ENCODE data around the gene SH3RF3. TPM values are rescaled to one million over a fixed set of nuclear protein-coding genes. Genes with fewer than 3 reads are reported as not detected.

The SH3RF3 gene
- total RNA-seq, 1 donor from 2014 or later: 7.3 TPM

- H3K9me3 Mint-ChIP-seq (ENCODE audit: unreplicated experiment): no peaks in the 10 kb centered on the region
- Histone ChIP-seq H3K4me1 (ENCODE audit: insufficient read depth, low read length) (peaks cover 13% of the 10 kb centered on the region), H3K79me2 (ENCODE audit: insufficient read depth, low read length) (no peaks in the 10 kb centered on the region), H3K9ac (ENCODE audit: low read length) (no peak overlapping the region), H3K4me2 (ENCODE audit: low read length) (no peak overlapping the region), H3K27me3 (ENCODE audit: insufficient read depth, low read length) (no peaks in the 10 kb centered on the region), H3K27ac (ENCODE audit: low read depth, low read length) (no peak overlapping the region), H3K36me3 (ENCODE audit: insufficient read depth, low read length) (no peaks in the 10 kb centered on the region), H2AFZ (ENCODE audit: low read depth, low read length) (no peak overlapping the region), H3K9me3 (ENCODE audit: insufficient read depth, low read depth, low read length) (no peaks in the 10 kb centered on the region), H4K20me1 (ENCODE audit: insufficient read depth, low read length) (no peaks in the 10 kb centered on the region), H3K4me3 (ENCODE audit: insufficient read depth, low read depth, low read length) (no peak overlapping the region)
- H3K4me1 Mint-ChIP-seq (ENCODE audit: low read depth, unreplicated experiment): peaks cover 8% of the 10 kb centered on the region
- no peak overlapping the region for H3K27ac Mint-ChIP-seq (ENCODE audit: unreplicated experiment)
- FAIRE-seq (no peak), DNase-seq (ENCODE audit: low read depth) (no peak)
- H3K27me3 Mint-ChIP-seq (ENCODE audit: low read depth, unreplicated experiment): peaks cover 4% of the 10 kb centered on the region
- no peak for TF ChIP-seq CTCF (IDR thresholded peaks at IDR 0.05; ENCODE audit: insufficient read depth, low read depth, low read length)
- TF ChIP-seq EZH2 (IDR thresholded peaks at IDR 0.05; ENCODE audit: insufficient read depth, low read length): no peak
- H3K4me3 Mint-ChIP-seq (ENCODE audit: unreplicated experiment): no peak overlapping the region
- H3K36me3 Mint-ChIP-seq (ENCODE audit: low read depth, unreplicated experiment): peaks cover 12% of the 10 kb centered on the region
Measured at GRCh38 chr2:109493176-109493935, 364.4 kb downstream of the SH3RF3 start.

- no peak for FAIRE-seq
- no peaks in the 10 kb centered on the region for H4K20me1 ChIP-seq (ENCODE audit: insufficient read depth, low read length)
Measured at GRCh38 chr2:109494351-109494750, 365.3 kb downstream of the SH3RF3 start.

More at GRCh38 chr2:109494351-109494750, 365.3 kb downstream of the SH3RF3 start:
- Histone ChIP-seq H3K27me3 (ENCODE audit: insufficient read depth, low read length) (no peaks in the 10 kb centered on the region), H3K9me3 (ENCODE audit: insufficient read depth, low read depth, low read length) (no peaks in the 10 kb centered on the region), H3K9ac (ENCODE audit: low read length) (no peak overlapping the region), H3K4me1 (ENCODE audit: insufficient read depth, low read length) (peaks cover 13% of the 10 kb centered on the region), H3K4me3 (ENCODE audit: insufficient read depth, low read depth, low read length) (no peak overlapping the region), H3K27ac (ENCODE audit: low read depth, low read length) (no peak overlapping the region), H3K79me2 (ENCODE audit: insufficient read depth, low read length) (no peaks in the 10 kb centered on the region), H3K36me3 (ENCODE audit: insufficient read depth, low read length) (no peaks in the 10 kb centered on the region), H3K4me2 (ENCODE audit: low read length) (no peak overlapping the region), H2AFZ (ENCODE audit: low read depth, low read length) (no peak overlapping the region)
- Mint-ChIP-seq H3K9me3 (ENCODE audit: unreplicated experiment) (no peaks in the 10 kb centered on the region), H3K27ac (ENCODE audit: unreplicated experiment) (no peak overlapping the region), H3K4me1 (ENCODE audit: low read depth, unreplicated experiment) (peaks cover 8% of the 10 kb centered on the region), H3K36me3 (ENCODE audit: low read depth, unreplicated experiment) (peaks cover 12% of the 10 kb centered on the region), H3K27me3 (ENCODE audit: low read depth, unreplicated experiment) (peaks cover 4% of the 10 kb centered on the region), H3K4me3 (ENCODE audit: unreplicated experiment) (no peak overlapping the region)
- TF ChIP-seq CTCF (IDR thresholded peaks at IDR 0.05; ENCODE audit: insufficient read depth, low read depth, low read length): no peak
- TF ChIP-seq EZH2 (IDR thresholded peaks at IDR 0.05; ENCODE audit: insufficient read depth, low read length): no peak
- DNase-seq (ENCODE audit: low read depth): no peak
